HepG2 (cell line): ENCODE results near the gene WEE1. TPM values are rescaled to one million over a fixed set of nuclear protein-coding genes. Genes with fewer than 3 reads are reported as not detected.

ENCODE experiments used
- ARHGAP35 ChIP-seq: sonication (generic); formaldehyde crosslinking; IDR thresholded peaks from 2 replicates; pipeline ENCODE4 v1.9.0; 2022; ENCODE audit warnings: mild to moderate bottlenecking, inconsistent platforms, moderate library complexity, missing genetic modification reagents, borderline replicate concordance
- ATM ChIP-seq: fragments of 450-650 bp; IDR thresholded peaks from 2 replicates; pipeline ENCODE4 v1.7.1; 2017; ENCODE audit warnings: mild to moderate bottlenecking, borderline replicate concordance
- ETV5 ChIP-seq: IDR thresholded peaks from 2 replicates; pipeline ENCODE4 v1.6.1; 2018; ENCODE audit warnings: missing biosample characterization, missing genetic modification reagents, inconsistent platforms, borderline replicate concordance
- FOXO1 ChIP-seq: sonication (generic); formaldehyde crosslinking; IDR thresholded peaks from 2 replicates; pipeline ENCODE4 v1.4.0; 2020; ENCODE audit warnings: missing genetic modification reagents
- HMG20B ChIP-seq: conservative IDR thresholded peaks from 2 replicates; pipeline ENCODE4 v1.6.1; 2016; ENCODE audit warnings: missing genetic modification reagents, missing compliant biosample characterization
- KAT2B ChIP-seq: fragments of 150-350 bp; IDR thresholded peaks from 2 replicates; pipeline ENCODE4 v1.6.1; 2014; ENCODE audit warnings: low read depth, low read length, borderline replicate concordance
- MIER2 ChIP-seq: IDR thresholded peaks from 2 replicates; pipeline ENCODE4 v1.6.1; 2016; ENCODE audit warnings: missing biosample characterization, missing genetic modification reagents
- MIER3 ChIP-seq: IDR thresholded peaks from 2 replicates; pipeline ENCODE4 v1.6.1; 2016; ENCODE audit warnings: missing compliant biosample characterization, borderline replicate concordance
- MTF2 ChIP-seq: sonication (generic); formaldehyde crosslinking; IDR thresholded peaks from 2 replicates; pipeline ENCODE4 v1.5.0; 2020; ENCODE audit warnings: missing genetic modification reagents, borderline replicate concordance
- RFXANK ChIP-seq: IDR thresholded peaks from 2 replicates; pipeline ENCODE4 v1.6.1; 2016
- TP53 ChIP-seq: sonication (generic); formaldehyde crosslinking; conservative IDR thresholded peaks from 2 replicates; pipeline ENCODE4 v1.4.0; 2020; ENCODE audit warnings: missing genetic modification reagents
- ZNF264 ChIP-seq: sonication (generic); formaldehyde crosslinking; IDR thresholded peaks from 2 replicates; pipeline ENCODE4 v1.4.0; 2020; ENCODE audit warnings: missing genetic modification reagents
- ZNF484 ChIP-seq: sonication (generic); formaldehyde crosslinking; IDR thresholded peaks from 2 replicates; pipeline ENCODE4 v1.5.1; 2020; ENCODE audit warnings: mild to moderate bottlenecking, low read depth, missing genetic modification reagents, borderline replicate concordance
- ZNF496 ChIP-seq: sonication (generic); formaldehyde crosslinking; IDR thresholded peaks from 2 replicates; pipeline ENCODE4 v1.8.1; 2023; ENCODE audit warnings: mild to moderate bottlenecking, moderate library complexity, missing genetic modification reagents; ENCODE audit not compliant: insufficient replicate concordance
- ZNF550 ChIP-seq: sonication (generic); formaldehyde crosslinking; IDR thresholded peaks from 2 replicates; pipeline ENCODE4 v1.4.0; 2020; ENCODE audit warnings: mild to moderate bottlenecking, missing genetic modification reagents, borderline replicate concordance
- ZNF569 ChIP-seq: sonication (generic); formaldehyde crosslinking; IDR thresholded peaks from 2 replicates; pipeline ENCODE4 v1.5.0; 2020; ENCODE audit warnings: mild to moderate bottlenecking, missing genetic modification reagents, moderate library complexity, borderline replicate concordance
- ZNF674 ChIP-seq: sonication (generic); formaldehyde crosslinking; IDR thresholded peaks from 2 replicates; pipeline ENCODE4 v1.5.0; 2020; ENCODE audit warnings: low read depth, mild to moderate bottlenecking, missing genetic modification reagents
- ZNF703 ChIP-seq: sonication (generic); formaldehyde crosslinking; IDR thresholded peaks from 2 replicates; pipeline ENCODE4 v1.5.1; 2020; ENCODE audit warnings: missing genetic modification reagents, mild to moderate bottlenecking, moderate library complexity, borderline replicate concordance
- ZNF780A ChIP-seq: sonication (generic); formaldehyde crosslinking; IDR thresholded peaks from 2 replicates; pipeline ENCODE4 v1.8.0; 2022; ENCODE audit warnings: mild to moderate bottlenecking, missing genetic modification reagents, moderate library complexity
- polyA plus RNA-seq, 8 experiments: library from polyadenylated mRNA; depleted of rRNA in 3 of 8; stranded (reverse) in 7 of 8; unstranded in 1 of 8; fragments of >200 nt; fragmentation: Illumina TruSeq in 4 of 8; extraction: Trizol in 4 of 8; gene quantifications; 2 replicates each; pipeline versions ENCODE4 v1.2.1 to v1.2.3, GENCODE V29; 2011 to 2016; ENCODE audit warnings: low read depth in 4 of 8, missing spikeins in 1 of 8, mixed read lengths in 1 of 8; ENCODE audit not compliant: insufficient read depth in 1 of 8
- total RNA-seq, 5 experiments: library from RNA; depleted of rRNA; stranded (reverse); fragments of >200 nt; fragmentation: Illumina TruSeq; extraction: Trizol; gene quantifications; 2 replicates each; pipeline ENCODE4 v1.2.3, GENCODE V29; 2016; ENCODE audit warnings: low read depth in 1 of 5
- TF ChIP-seq, protein P1 (sequence below): IDR thresholded peaks from 2 replicates; pipeline ENCODE4 v1.4.0; 2020; ENCODE audit warnings: mild to moderate bottlenecking, missing genetic modification reagents
- TF ChIP-seq, protein P2 (sequence below): sonication (generic); formaldehyde crosslinking; IDR thresholded peaks from 2 replicates; pipeline ENCODE4 v1.4.0; 2020; ENCODE audit warnings: missing genetic modification reagents, borderline replicate concordance

WEE1 gene
- total and polyA plus RNA-seq, 2 of the 13 experiments (the other 11 are each of a cell fraction or from before 2014, with no cell fraction given): 31.4 to 63.7 TPM

DNA sequence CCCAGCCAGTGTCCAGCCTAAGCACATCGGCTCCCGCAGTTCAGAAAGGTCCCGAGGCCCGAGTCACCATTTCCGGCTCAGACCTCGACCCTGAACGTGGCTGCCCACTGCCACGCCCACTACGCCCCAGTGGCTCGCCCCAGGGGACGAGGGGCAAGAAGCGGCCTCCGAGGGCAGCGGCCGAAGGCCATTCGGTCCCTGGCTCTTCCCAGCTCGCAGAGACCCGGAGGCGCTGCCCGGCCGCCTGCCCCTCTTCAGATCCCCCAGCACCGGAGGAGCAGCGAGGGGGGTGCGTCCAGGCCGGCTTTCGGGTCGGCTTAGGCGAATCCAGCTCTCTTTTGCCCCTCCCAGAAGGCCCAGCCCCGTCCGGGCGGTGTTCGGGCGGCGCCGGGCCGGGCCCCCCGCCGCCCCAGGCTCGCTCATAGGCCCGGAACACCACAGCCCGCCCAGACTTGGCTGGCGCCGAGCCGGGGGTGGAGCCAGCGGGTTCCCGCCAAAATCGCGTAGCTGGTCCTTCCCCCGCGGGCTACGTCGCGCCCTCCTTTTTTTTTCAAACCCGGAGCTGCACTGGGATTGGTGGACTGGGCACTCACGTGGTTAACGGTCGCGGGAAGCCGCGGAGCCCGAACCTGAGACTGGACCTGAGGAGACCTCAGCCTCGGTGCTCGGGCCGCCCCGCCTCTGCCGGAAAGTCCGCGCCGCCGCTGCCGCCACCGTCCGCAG lies at the start of gene WEE1 (continued):
- TF ChIP-seq ZNF569 (CRISPR knock-in tag) (no peak), ZNF674 (CRISPR knock-in tag) (no peak), KAT2B (no peak), ZNF703 (CRISPR knock-in tag) (no peak; the same call in 1 of the 2 replicates), MIER2 (CRISPR knock-in tag) (no peak; the same call in 1 of the 2 replicates), ARHGAP35 (CRISPR knock-in tag) (peak; percentile 70), ZNF264 (CRISPR knock-in tag) (no peak), MTF2 (CRISPR knock-in tag) (no peak), RFXANK (CRISPR knock-in tag) (no peak), ZNF550 (CRISPR knock-in tag) (no peak), FOXO1 (CRISPR knock-in tag) (peak; percentile 34; the same call in 1 of the 2 replicates), ATM (no peak), ETV5 (peak; percentile 86), MIER3 (CRISPR knock-in tag) (no peak), ZNF496 (CRISPR knock-in tag) (no peak), ZNF780A (CRISPR knock-in tag) (peak; percentile 70), HMG20B (CRISPR knock-in tag) (no peak), ZNF484 (no peak), TP53 (CRISPR knock-in tag) (no peak; the same call in 1 of the 2 replicates)
- TF ChIP-seq, protein P1, sequence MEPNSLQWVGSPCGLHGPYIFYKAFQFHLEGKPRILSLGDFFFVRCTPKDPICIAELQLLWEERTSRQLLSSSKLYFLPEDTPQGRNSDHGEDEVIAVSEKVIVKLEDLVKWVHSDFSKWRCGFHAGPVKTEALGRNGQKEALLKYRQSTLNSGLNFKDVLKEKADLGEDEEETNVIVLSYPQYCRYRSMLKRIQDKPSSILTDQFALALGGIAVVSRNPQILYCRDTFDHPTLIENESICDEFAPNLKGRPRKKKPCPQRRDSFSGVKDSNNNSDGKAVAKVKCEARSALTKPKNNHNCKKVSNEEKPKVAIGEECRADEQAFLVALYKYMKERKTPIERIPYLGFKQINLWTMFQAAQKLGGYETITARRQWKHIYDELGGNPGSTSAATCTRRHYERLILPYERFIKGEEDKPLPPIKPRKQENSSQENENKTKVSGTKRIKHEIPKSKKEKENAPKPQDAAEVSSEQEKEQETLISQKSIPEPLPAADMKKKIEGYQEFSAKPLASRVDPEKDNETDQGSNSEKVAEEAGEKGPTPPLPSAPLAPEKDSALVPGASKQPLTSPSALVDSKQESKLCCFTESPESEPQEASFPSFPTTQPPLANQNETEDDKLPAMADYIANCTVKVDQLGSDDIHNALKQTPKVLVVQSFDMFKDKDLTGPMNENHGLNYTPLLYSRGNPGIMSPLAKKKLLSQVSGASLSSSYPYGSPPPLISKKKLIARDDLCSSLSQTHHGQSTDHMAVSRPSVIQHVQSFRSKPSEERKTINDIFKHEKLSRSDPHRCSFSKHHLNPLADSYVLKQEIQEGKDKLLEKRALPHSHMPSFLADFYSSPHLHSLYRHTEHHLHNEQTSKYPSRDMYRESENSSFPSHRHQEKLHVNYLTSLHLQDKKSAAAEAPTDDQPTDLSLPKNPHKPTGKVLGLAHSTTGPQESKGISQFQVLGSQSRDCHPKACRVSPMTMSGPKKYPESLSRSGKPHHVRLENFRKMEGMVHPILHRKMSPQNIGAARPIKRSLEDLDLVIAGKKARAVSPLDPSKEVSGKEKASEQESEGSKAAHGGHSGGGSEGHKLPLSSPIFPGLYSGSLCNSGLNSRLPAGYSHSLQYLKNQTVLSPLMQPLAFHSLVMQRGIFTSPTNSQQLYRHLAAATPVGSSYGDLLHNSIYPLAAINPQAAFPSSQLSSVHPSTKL (CRISPR knock-in tag): peak; percentile 33
- TF ChIP-seq, protein P2, sequence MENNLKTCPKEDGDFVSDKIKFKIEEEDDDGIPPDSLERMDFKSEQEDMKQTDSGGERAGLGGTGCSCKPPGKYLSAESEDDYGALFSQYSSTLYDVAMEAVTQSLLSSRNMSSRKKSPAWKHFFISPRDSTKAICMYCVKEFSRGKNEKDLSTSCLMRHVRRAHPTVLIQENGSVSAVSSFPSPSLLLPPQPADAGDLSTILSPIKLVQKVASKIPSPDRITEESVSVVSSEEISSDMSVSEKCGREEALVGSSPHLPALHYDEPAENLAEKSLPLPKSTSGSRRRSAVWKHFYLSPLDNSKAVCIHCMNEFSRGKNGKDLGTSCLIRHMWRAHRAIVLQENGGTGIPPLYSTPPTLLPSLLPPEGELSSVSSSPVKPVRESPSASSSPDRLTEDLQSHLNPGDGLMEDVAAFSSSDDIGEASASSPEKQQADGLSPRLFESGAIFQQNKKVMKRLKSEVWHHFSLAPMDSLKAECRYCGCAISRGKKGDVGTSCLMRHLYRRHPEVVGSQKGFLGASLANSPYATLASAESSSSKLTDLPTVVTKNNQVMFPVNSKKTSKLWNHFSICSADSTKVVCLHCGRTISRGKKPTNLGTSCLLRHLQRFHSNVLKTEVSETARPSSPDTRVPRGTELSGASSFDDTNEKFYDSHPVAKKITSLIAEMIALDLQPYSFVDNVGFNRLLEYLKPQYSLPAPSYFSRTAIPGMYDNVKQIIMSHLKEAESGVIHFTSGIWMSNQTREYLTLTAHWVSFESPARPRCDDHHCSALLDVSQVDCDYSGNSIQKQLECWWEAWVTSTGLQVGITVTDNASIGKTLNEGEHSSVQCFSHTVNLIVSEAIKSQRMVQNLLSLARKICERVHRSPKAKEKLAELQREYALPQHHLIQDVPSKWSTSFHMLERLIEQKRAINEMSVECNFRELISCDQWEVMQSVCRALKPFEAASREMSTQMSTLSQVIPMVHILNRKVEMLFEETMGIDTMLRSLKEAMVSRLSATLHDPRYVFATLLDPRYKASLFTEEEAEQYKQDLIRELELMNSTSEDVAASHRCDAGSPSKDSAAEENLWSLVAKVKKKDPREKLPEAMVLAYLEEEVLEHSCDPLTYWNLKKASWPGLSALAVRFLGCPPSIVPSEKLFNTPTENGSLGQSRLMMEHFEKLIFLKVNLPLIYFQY (CRISPR knock-in tag): peak; percentile 99
